Effector memory CD4-positive, alpha-beta T cell (primary cell): ENCODE measurements around the gene WNT5A.

Source experiments
- DNase-seq, 3 donors: peaks; one replicate each; pipeline ENCODE4 v3.0.0-alpha.2; 2020
- H3K27ac ChIP-seq: 2 replicates; pipeline ENCODE4 v1.7.0; 2013; ENCODE audit warnings: mild to moderate bottlenecking, low read length, moderate library complexity; ENCODE audit not compliant: insufficient read depth, poor library complexity, severe bottlenecking
- H3K27me3 ChIP-seq: replicated peaks from 2 replicates; pipeline ENCODE4 v1.7.0; 2013; ENCODE audit warnings: mild to moderate bottlenecking, low read length; ENCODE audit not compliant: insufficient read depth, control insufficient read depth, poor library complexity, severe bottlenecking
- H3K36me3 ChIP-seq: 2 replicates; pipeline ENCODE4 v1.7.0; 2013; ENCODE audit warnings: mild to moderate bottlenecking, low read length, moderate library complexity; ENCODE audit not compliant: control insufficient read depth, insufficient read depth
- H3K4me1 ChIP-seq: 2 replicates; pipeline ENCODE4 v1.7.0; 2013; ENCODE audit warnings: low read length, mild to moderate bottlenecking; ENCODE audit not compliant: control insufficient read depth, insufficient read depth, poor library complexity, severe bottlenecking
- H3K4me3 ChIP-seq: 2 replicates; pipeline ENCODE4 v1.7.0; 2013; ENCODE audit warnings: low read length, low read depth, mild to moderate bottlenecking; ENCODE audit not compliant: insufficient read depth, poor library complexity, severe bottlenecking
- H3K9me3 ChIP-seq: 2 replicates; pipeline ENCODE4 v1.7.0; 2013; ENCODE audit warnings: mild to moderate bottlenecking, low read length, moderate library complexity; ENCODE audit not compliant: control insufficient read depth

WNT5A gene

GRCh38 chr3:55490276-55490913, 3.3 kb upstream of the WNT5A start:
- Histone ChIP-seq H3K4me3 (no peak overlapping the region), H3K27ac (no peak overlapping the region), H3K27me3 (peaks cover 4% of the 10 kb centered on the region), H3K4me1 (no peaks in the 10 kb centered on the region), H3K36me3 (no peaks in the 10 kb centered on the region), H3K9me3 (no peaks in the 10 kb centered on the region)
- DNase-seq: no peak

- Histone ChIP-seq H3K4me3 (no peak overlapping the region), H3K9me3 (no peaks in the 10 kb centered on the region), H3K4me1 (no peaks in the 10 kb centered on the region), H3K27me3 (peaks cover 5% of the 10 kb centered on the region), H3K27ac (no peak overlapping the region), H3K36me3 (no peaks in the 10 kb centered on the region)
- DNase-seq: no peak
These were observed 2.7 kb upstream of the WNT5A start for GRCh38 chr3:55489798-55490132.

DNA sequence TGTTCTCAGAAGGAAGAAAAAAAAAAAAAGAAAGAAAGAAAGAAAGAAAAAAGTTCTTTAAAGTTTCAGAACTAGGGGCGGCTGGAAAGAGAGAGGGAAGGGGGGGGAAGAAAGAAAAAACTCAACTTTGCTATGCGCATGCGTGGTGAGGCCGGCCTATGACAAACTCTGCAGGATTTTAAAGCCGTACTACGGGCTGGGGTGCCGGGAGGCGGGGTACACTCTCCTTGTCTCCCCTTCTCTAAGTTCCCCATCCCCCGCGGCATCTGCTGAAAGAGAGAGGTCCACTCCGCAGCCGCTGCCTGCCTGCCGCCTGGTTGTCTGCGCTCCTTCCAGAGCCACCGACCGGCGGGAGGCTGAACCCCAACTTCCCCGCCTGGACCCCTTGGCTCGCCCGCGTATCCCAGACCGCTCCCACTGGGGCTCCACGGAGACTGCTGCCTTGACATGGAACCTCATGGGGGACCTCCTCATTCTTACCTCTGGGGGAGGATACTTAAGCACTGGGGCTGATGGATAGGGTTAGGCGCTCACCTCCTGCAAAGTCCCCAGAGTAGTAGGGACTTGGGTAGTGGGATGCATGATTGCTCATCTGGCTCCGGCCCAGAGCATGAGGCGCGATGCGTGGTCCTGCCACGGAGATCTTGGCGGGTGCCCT, 1.4 kb upstream of the WNT5A start:
- H3K27me3 ChIP-seq: peaks cover 8% of the 10 kb centered on the region
- H3K9me3 ChIP-seq: no peaks in the 10 kb centered on the region
- no peaks in the 10 kb centered on the region for H3K4me1 ChIP-seq
- H3K4me3 ChIP-seq: no peak overlapping the region
- no peak overlapping the region for H3K27ac ChIP-seq
- DNase-seq: no peak
- H3K36me3 ChIP-seq: no peaks in the 10 kb centered on the region

- Histone ChIP-seq H3K27me3 (peaks cover 11% of the 10 kb centered on the region), H3K27ac (no peak overlapping the region), H3K4me3 (no peak overlapping the region), H3K9me3 (no peaks in the 10 kb centered on the region), H3K36me3 (no peaks in the 10 kb centered on the region), H3K4me1 (no peaks in the 10 kb centered on the region)
- DNase-seq: no peak
These were observed 505 bp upstream of the WNT5A start for GRCh38 chr3:55487381-55488241.

GRCh38 chr3:55486101-55486856, 827 bp downstream of the WNT5A start:
- Histone ChIP-seq H3K36me3 (no peaks in the 10 kb centered on the region), H3K27ac (no peak overlapping the region), H3K4me3 (no peak overlapping the region), H3K27me3 (peaks cover 11% of the 10 kb centered on the region), H3K9me3 (no peaks in the 10 kb centered on the region), H3K4me1 (no peaks in the 10 kb centered on the region)
- no peak for DNase-seq

DNA sequence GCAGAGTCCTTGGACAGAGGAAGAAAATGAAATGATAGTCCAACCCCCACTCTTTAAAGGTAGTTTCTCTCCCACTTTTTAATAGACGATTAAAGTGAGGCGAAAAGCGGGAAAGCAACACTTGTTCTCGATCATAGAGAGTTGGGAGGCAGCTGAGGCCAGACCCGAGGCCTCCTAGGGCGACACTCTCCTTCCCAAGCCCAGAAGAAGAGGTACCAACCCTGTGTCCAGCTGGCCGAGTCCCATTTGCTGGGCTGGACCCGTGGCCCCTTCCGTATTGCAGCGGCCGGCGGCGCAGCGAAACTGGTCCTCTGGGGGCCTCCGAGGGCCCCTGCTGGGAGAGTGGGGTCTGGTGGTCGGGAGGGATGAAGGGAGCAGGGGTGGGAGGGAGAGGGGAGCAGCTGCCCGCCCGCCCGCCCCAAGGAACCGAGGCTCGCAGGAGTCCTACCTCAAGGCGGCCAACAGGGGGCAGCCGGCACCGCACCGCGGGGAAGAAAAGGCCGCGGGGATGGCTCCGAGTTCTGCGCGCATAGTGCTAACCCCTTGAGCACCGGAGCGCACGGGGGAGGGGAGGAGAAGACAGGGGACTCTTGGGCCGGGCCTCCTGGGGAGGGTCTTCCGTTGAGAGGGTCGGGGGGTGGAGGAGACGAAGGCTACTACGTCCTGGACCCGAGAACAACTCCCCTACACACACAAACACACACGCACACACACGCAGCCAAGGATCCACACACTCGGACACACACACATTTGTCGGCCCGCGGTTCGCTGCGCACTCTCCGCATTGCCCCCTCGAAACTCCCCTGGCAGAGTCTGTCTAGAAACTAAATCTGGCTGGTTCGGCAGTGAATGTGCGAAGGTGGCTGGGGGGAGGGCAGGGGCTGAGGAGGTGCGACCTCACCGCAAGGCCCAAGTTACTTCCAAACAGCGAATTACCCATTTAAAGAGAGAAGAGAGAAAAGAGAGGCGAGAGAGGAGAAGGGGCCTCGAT, 2.0 kb downstream of the WNT5A start:
- Histone ChIP-seq H3K4me1 (no peaks in the 10 kb centered on the region), H3K27ac (no peak overlapping the region), H3K36me3 (no peaks in the 10 kb centered on the region), H3K27me3 (peaks cover 11% of the 10 kb centered on the region), H3K4me3 (no peak overlapping the region), H3K9me3 (no peaks in the 10 kb centered on the region)
- no peak for DNase-seq

- Histone ChIP-seq H3K36me3 (no peaks in the 10 kb centered on the region), H3K27ac (no peak overlapping the region), H3K4me3 (no peak overlapping the region), H3K9me3 (no peaks in the 10 kb centered on the region), H3K4me1 (no peaks in the 10 kb centered on the region), H3K27me3 (peaks cover 11% of the 10 kb centered on the region)
- DNase-seq: no peak
These were observed 2.9 kb downstream of the WNT5A start for GRCh38 chr3:55484191-55484689.

- Histone ChIP-seq H3K4me1 (no peaks in the 10 kb centered on the region), H3K9me3 (no peaks in the 10 kb centered on the region), H3K4me3 (no peak overlapping the region), H3K27ac (no peak overlapping the region), H3K27me3 (peaks cover 7% of the 10 kb centered on the region), H3K36me3 (no peaks in the 10 kb centered on the region)
- no peak for DNase-seq
These were observed 3.7 kb downstream of the WNT5A start for GRCh38 chr3:55483196-55484095.
